Stimulated activated CD8-positive, alpha-beta memory T cell treated with anti-CD3 and anti-CD28 coated beads, Interleukin-12 subunit alpha, Interleukin-12 subunit beta, amount 100 ng/mL, for 4 hours (primary cell): ENCODE data around the gene C22orf39.
A peak's percentile ranks its signal among the peaks of the same experiment; 100 is the strongest.

Experiments used
- DNase-seq: peaks from one replicate; pipeline ENCODE4 v3.0.0-alpha.2; 2020; ENCODE audit warnings: low read depth

C22orf39 gene

GRCh38 chr22:19430890-19431541 is 16.5 kb downstream of the C22orf39 start:
- DNase-seq, result peak; percentile 19

- DNase-seq, result no peak
These were observed 17.3 kb downstream of the C22orf39 start for GRCh38 chr22:19429950-19430889.

GRCh38 chr22:19424186-19424500 is 23.4 kb downstream of the C22orf39 start:
- DNase-seq, result no peak

GRCh38 chr22:19422440-19423301 is 24.8 kb downstream of the C22orf39 start:
- no peak for DNase-seq

GRCh38 chr22:19420321-19420720 is 27.2 kb downstream of the C22orf39 start:
- no peak for DNase-seq

- no peak for DNase-seq
These were observed 27.9 kb downstream of the C22orf39 start for GRCh38 chr22:19419464-19420178.

- DNase-seq, result no peak
These were observed 28.4 kb downstream of the C22orf39 start for GRCh38 chr22:19419086-19419463.

GRCh38 chr22:19412923-19413322 is 34.6 kb downstream of the C22orf39 start:
- no peak for DNase-seq

GRCh38 chr22:19412478-19412877 is 35.0 kb downstream of the C22orf39 start:
- DNase-seq, result no peak

GRCh38 chr22:19411690-19412045 is 35.8 kb downstream of the C22orf39 start:
- DNase-seq, result no peak

GRCh38 chr22:19410941-19411689 is 36.4 kb downstream of the C22orf39 start:
- no peak for DNase-seq

GRCh38 chr22:19407649-19408606 is 39.6 kb downstream of the C22orf39 start:
- DNase-seq, result no peak

- no peak for DNase-seq
These were observed 40.7 kb downstream of the C22orf39 start for GRCh38 chr22:19406846-19407245.

GRCh38 chr22:19406281-19406811 is 41.2 kb downstream of the C22orf39 start:
- DNase-seq, result no peak

- no peak for DNase-seq
These were observed 41.9 kb downstream of the C22orf39 start for GRCh38 chr22:19405652-19406051.

GRCh38 chr22:19405133-19405532 is 42.4 kb downstream of the C22orf39 start:
- DNase-seq, result no peak

- DNase-seq, result no peak
These were observed 42.8 kb downstream of the C22orf39 start for GRCh38 chr22:19404676-19405075.

GRCh38 chr22:19402642-19403191 is 44.8 kb downstream of the C22orf39 start:
- no peak for DNase-seq

- DNase-seq, result no peak
These were observed 46.0 kb downstream of the C22orf39 start for GRCh38 chr22:19401483-19401882.
